Right lobe of liver (tissue), 6 donors: ENCODE data around the gene FARS2. TPM values are rescaled to one million over a fixed set of nuclear protein-coding genes. Genes with fewer than 3 reads are reported as not detected.
A peak's percentile ranks its signal among the peaks of the same experiment; 100 is the strongest.

Experiments
- ATAC-seq, 4 donors: fragments of 200-7000 bp; cut with Tn5 transposase; one replicate each; pipeline ENCODE4 v1.9.1; 2020; ENCODE audit warnings: mild to moderate bottlenecking in 4 of 4, moderate library complexity in 4 of 4
- DNase-seq, 3 donors: peaks; one replicate each; pipeline ENCODE4 v3.0.0-alpha.2; 2020
- H3K27ac ChIP-seq, 3 donors: fragments of 200-600 bp; one replicate each; pipeline ENCODE4 v1.8.0; 2022
- H3K27me3 ChIP-seq, 2 donors: fragments of 200-600 bp; one replicate each; pipeline ENCODE4 v1.8.0; 2022
- H3K36me3 ChIP-seq, 4 donors: fragments of 200-600 bp; sonication (generic) in 1 of 4; one replicate each; pipeline versions ENCODE4 v1.5.1 to v1.8.0; 2017 to 2022; ENCODE audit warnings: control low read depth in 1 of 4
- H3K4me1 ChIP-seq, 4 donors: fragments of 200-600 bp; sonication (generic) in 1 of 4; one replicate each; pipeline versions ENCODE4 v1.5.1 to v1.8.0; 2017 to 2022; ENCODE audit warnings: control low read depth in 1 of 4
- H3K4me3 ChIP-seq, 3 donors: fragments of 200-600 bp; one replicate each; pipeline ENCODE4 v1.8.0; 2022
- H3K9me3 ChIP-seq, 4 donors: fragments of 200-600 bp; sonication (generic) in 1 of 4; one replicate each; pipeline versions ENCODE4 v1.5.1 to v1.8.0; 2017 to 2022; ENCODE audit warnings: control low read depth in 1 of 4
- CTCF ChIP-seq, 4 donors: fragments of 200-600 bp in 3 of 4; fragments of 450-650 bp in 1 of 4; IDR thresholded peaks; one replicate each; pipeline versions ENCODE4 v1.5.1 to v1.8.0; 2016 to 2022; ENCODE audit warnings: antibody characterized with exemption in 4 of 4, mild to moderate bottlenecking in 2 of 4
- POLR2A ChIP-seq: fragments of 450-650 bp; IDR thresholded peaks from one replicate; pipeline ENCODE4 v1.6.1; 2017; ENCODE audit warnings: antibody characterized with exemption, mild to moderate bottlenecking
- WGBS: methylation state at CpG from one replicate; pipeline ENCODE4 v1.1.6; 2018; ENCODE audit warnings: low coverage, low lambda C conversion rate; ENCODE audit not compliant: insufficient coverage; ENCODE audit errors: missing lambda C conversion rate; 5-methylcytosine and 5-hydroxymethylcytosine counted together
- intact Hi-C, 2 donors: fragments of 100-400 bp; cut with DNase I; formaldehyde crosslinking; loops; one replicate each; pipeline versions ENCODE4 v1.11.2 to v1.14.1; 2022
- total RNA-seq, 6 experiments: library from RNA; depleted of rRNA in 2 of 6; stranded (reverse); fragments of >200 nt in 2 of 6; fragmentation: NEBNext Ultra II Directional in 3 of 6; extraction: Animal tissue kit (Norgen Biotek cat#: 25700) in 3 of 6; gene quantifications; one replicate each; pipeline versions ENCODE4 v1.1.0 to v1.2.4, GENCODE V29; 2016 to 2023
- donor health status: DM: no; HTN: yes; CAD: no.
- donor health status: DM: no; HTN: no; CAD: no.
- donor health status: DM: no; HTN: no; CAD: no.
- donor health status: DM: no; HTN: yes; CAD: no.
- donor health status: DM: no; HTN: yes; CAD: no.

Gene FARS2
- total RNA-seq, 6 experiments from 2014 or later = 7.2 to 12.9 (median 11.7) TPM

GRCh38 chr6:5250451-5250850 is 10.9 kb upstream of the FARS2 start:
- TF ChIP-seq CTCF (IDR thresholded peaks at IDR 0.05) (no peak), POLR2A (no peak)
- WGBS = 98% methylated on average over 3 of the region's 3 CpGs

GRCh38 chr6:5250911-5251310 is 10.4 kb upstream of the FARS2 start:
- TF ChIP-seq CTCF (IDR thresholded peaks at IDR 0.05) (no peak), POLR2A (no peak)
- Histone ChIP-seq H3K27me3 (no peaks in the 10 kb centered on the region), H3K4me1 (no peaks in the 10 kb centered on the region), H3K27ac (no peak overlapping the region), H3K36me3 (no peaks in the 10 kb centered on the region), H3K9me3 (no peaks in the 10 kb centered on the region), H3K4me3 (no peak overlapping the region)
- intact Hi-C loops = no loop called here
- 93% methylated on average over 4 of the region's 4 CpGs for WGBS
- no peak for ATAC-seq
- no peak for DNase-seq

More at GRCh38 chr6:5250451-5250850, 10.9 kb upstream of the FARS2 start:
- no peaks in the 10 kb centered on the region for H3K9me3 ChIP-seq
- intact Hi-C loops = no loop called here
- ATAC-seq = no peak
- H3K4me3 ChIP-seq = no peak overlapping the region
- no peaks in the 10 kb centered on the region for H3K27me3 ChIP-seq
- no peak overlapping the region for H3K27ac ChIP-seq
- DNase-seq = no peak
- no peaks in the 10 kb centered on the region for H3K36me3 ChIP-seq
- H3K4me1 ChIP-seq = no peaks in the 10 kb centered on the region

GRCh38 chr6:5256952-5257351 is 4.4 kb upstream of the FARS2 start:
- 83% methylated on average over 2 of the region's 3 CpGs for WGBS
- intact Hi-C loops = no loop called here
- H3K27me3 ChIP-seq = no peaks in the 10 kb centered on the region
- H3K36me3 ChIP-seq = no peaks in the 10 kb centered on the region
- TF ChIP-seq CTCF (IDR thresholded peaks at IDR 0.05) = no peak
- TF ChIP-seq POLR2A = no peak
- DNase-seq = no peak
- no peaks in the 10 kb centered on the region for H3K9me3 ChIP-seq
- H3K4me3 ChIP-seq = no peak overlapping the region
- peaks cover 0 to 7% (median 0%) of the 10 kb centered on the region in 4 donors for H3K4me1 ChIP-seq
- no peak for ATAC-seq
- H3K27ac ChIP-seq = no peak overlapping the region

GRCh38 chr6:5257400-5257799 is 3.9 kb upstream of the FARS2 start:
- WGBS = 100% methylated on average over 2 of the region's 8 CpGs
- TF ChIP-seq CTCF (IDR thresholded peaks at IDR 0.05) = no peak
- no peak for TF ChIP-seq POLR2A

GRCh38 chr6:5259428-5259827 is 1.9 kb upstream of the FARS2 start:
- no peak for DNase-seq
- TF ChIP-seq CTCF (IDR thresholded peaks at IDR 0.05) = no peak
- no peak for TF ChIP-seq POLR2A
- H3K4me1 ChIP-seq = peaks cover 0 to 21% (median 0%) of the 10 kb centered on the region in 4 donors
- no peaks in the 10 kb centered on the region for H3K9me3 ChIP-seq
- H3K36me3 ChIP-seq = no peaks in the 10 kb centered on the region
- no peaks in the 10 kb centered on the region for H3K27me3 ChIP-seq
- WGBS = 74% methylated on average over 3 of the region's 3 CpGs
- intact Hi-C loops = no loop called here
- ATAC-seq = no peak
- peak overlapping the region in 1 of 3 donors; percentile 74 for H3K4me3 ChIP-seq
- no peak overlapping the region for H3K27ac ChIP-seq

More at GRCh38 chr6:5257400-5257799, 3.9 kb upstream of the FARS2 start:
- Histone ChIP-seq H3K4me1 (peaks cover 0 to 12% (median 0%) of the 10 kb centered on the region in 4 donors), H3K27me3 (no peaks in the 10 kb centered on the region), H3K4me3 (no peak overlapping the region), H3K27ac (no peak overlapping the region), H3K36me3 (no peaks in the 10 kb centered on the region), H3K9me3 (no peaks in the 10 kb centered on the region)
- DNase-seq (no peak), ATAC-seq (no peak)
- intact Hi-C loops = no loop called here
